Spleen (tissue), 11 donors: ENCODE measurements around the gene KIF26B. TPM values are rescaled to one million over a fixed set of nuclear protein-coding genes. Genes with fewer than 3 reads are reported as not detected.

Source experiments
- DNase-seq: peaks from one replicate; pipeline ENCODE4 v3.0.0-alpha.2; 2020
- H3K27ac ChIP-seq, 8 donors: fragments of 200-600 bp; sonication (generic) in 7 of 8; 1 replicate in 4 of 8; 2 replicates in 4 of 8; pipeline versions ENCODE4 v1.5.0 to v1.8.0; 2016 to 2021; ENCODE audit warnings: inconsistent platforms in 4 of 8, mild to moderate bottlenecking in 4 of 8, moderate library complexity in 1 of 8
- H3K27me3 ChIP-seq, 7 donors: fragments of 200-600 bp; sonication (generic) in 6 of 7; replicated peaks in 1 of 7; 1 replicate in 4 of 7; 2 replicates in 3 of 7; pipeline versions ENCODE4 v1.5.0 to v1.8.0; 2016 to 2021; ENCODE audit warnings: inconsistent platforms in 3 of 7, mild to moderate bottlenecking in 1 of 7
- H3K36me3 ChIP-seq, 6 donors: fragments of 200-600 bp; sonication (generic) in 5 of 6; 1 replicate in 4 of 6; 2 replicates in 2 of 6; pipeline versions ENCODE4 v1.5.0 to v1.8.0; 2016 to 2021; ENCODE audit warnings: inconsistent platforms in 2 of 6
- H3K4me1 ChIP-seq, 6 donors: fragments of 200-600 bp; sonication (generic) in 5 of 6; 1 replicate in 3 of 6; 2 replicates in 3 of 6; pipeline versions ENCODE4 v1.5.0 to v1.8.0; 2016 to 2021; ENCODE audit warnings: inconsistent platforms in 3 of 6
- H3K4me3 ChIP-seq, 8 donors: fragments of 200-600 bp; sonication (generic) in 7 of 8; 1 replicate in 4 of 8; 2 replicates in 4 of 8; pipeline versions ENCODE4 v1.5.0 to v1.8.0; 2016 to 2021; ENCODE audit warnings: inconsistent platforms in 4 of 8, mild to moderate bottlenecking in 4 of 8, moderate library complexity in 2 of 8
- H3K9me3 ChIP-seq, 8 donors: fragments of 200-600 bp; sonication (generic) in 7 of 8; 1 replicate in 4 of 8; 2 replicates in 4 of 8; pipeline versions ENCODE4 v1.5.0 to v1.8.0; 2016 to 2021; ENCODE audit warnings: inconsistent platforms in 4 of 8
- CTCF ChIP-seq, 11 experiments: fragments of 200-600 bp in 7 of 11; fragments of 450-650 bp in 4 of 11; sonication (generic) in 4 of 11; IDR thresholded peaks in 8 of 11; conservative IDR thresholded peaks in 3 of 11; 1 replicate in 7 of 11; 2 replicates in 4 of 11; pipeline versions ENCODE4 v1.4.0 to v1.8.0; 2016 to 2021; ENCODE audit warnings: antibody characterized with exemption in 11 of 11, inconsistent platforms in 4 of 11, mild to moderate bottlenecking in 1 of 11
- POLR2A ChIP-seq, 3 donors: fragments of 450-650 bp; IDR thresholded peaks; one replicate each; pipeline ENCODE4 v1.5.1; 2017; ENCODE audit warnings: antibody characterized with exemption in 3 of 3, mild to moderate bottlenecking in 1 of 3
- POLR2AphosphoS5 ChIP-seq, 3 donors: sonication (generic); formaldehyde crosslinking; IDR thresholded peaks; one replicate each; pipeline ENCODE4 v1.5.1; 2017; ENCODE audit warnings: antibody characterized with exemption in 3 of 3
- WGBS, 5 donors: extraction: QIAGEN DNeasy Blood & Tissue Kit in 3 of 5; methylation state at CpG; one replicate each; pipeline versions ENCODE4 v1.1.5 to v1.1.7; 2013 to 2018; 5-methylcytosine and 5-hydroxymethylcytosine counted together
- intact Hi-C: fragments of 100-400 bp; cut with DNase I; formaldehyde crosslinking; loops from one replicate; pipeline ENCODE4 v1.15.0; 2023; ENCODE audit warnings: low total_unique reads
- polyA plus RNA-seq, 3 donors: library from polyadenylated mRNA; stranded (reverse); fragments of 200-250 nt; gene quantifications; one replicate each; pipeline ENCODE4 v1.2.1, GENCODE V29; 2013
- total RNA-seq, 7 donors: library from RNA; depleted of rRNA in 3 of 7; stranded (reverse); fragments of >200 nt in 3 of 7; fragmentation: NEBNext Ultra II Directional in 4 of 7; extraction: Animal tissue kit (Norgen Biotek cat#: 25700) in 4 of 7; gene quantifications; one replicate each; pipeline versions ENCODE4 v1.1.0 to v1.2.1, GENCODE V29; 2016 to 2021
- donor health status: healthy with polysubstance abuse.
- donor health status: DM: no; HTN: no; CAD: no; lungs with moderate emphysema.
- donor health status: DM: no; HTN: no; CAD: no.
- donor health status: Bipolar disorder and iron deficiency.
- donor health status: healthy.
- donor health status: DM: no; HTN: no; CAD: no.
- donor health status: DM: yes; HTN: yes; CAD: no.

KIF26B gene
- total and polyA plus RNA-seq, 10 donors = 0.07 to 4.5 (median 0.60) TPM; not detected in 1

DNA sequence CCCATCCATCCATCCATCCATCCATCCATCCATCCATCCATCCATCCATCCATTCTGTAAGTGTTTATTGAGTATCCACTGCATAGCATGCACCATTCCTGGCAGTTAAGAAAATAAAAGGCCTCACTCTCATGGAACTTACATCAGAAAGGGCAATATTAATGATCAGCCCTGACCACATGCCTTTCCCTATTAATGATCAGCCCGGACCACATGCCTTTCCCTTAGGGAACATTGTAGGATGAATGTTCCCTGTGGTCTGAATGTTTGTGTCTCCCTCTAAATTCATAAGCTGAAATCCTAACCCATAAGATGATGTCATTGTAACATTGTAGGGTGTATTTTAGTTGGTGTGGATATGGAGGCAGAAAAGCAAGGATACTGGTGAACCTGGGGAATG, 365.8 kb downstream of the KIF26B start:
- Histone ChIP-seq H3K4me1 (no peaks in the 10 kb centered on the region), H3K4me3 (no peak overlapping the region), H3K9me3 (peaks cover 0 to 3% (median 0%) of the 10 kb centered on the region in 8 donors), H3K36me3 (no peaks in the 10 kb centered on the region), H3K27me3 (peaks cover 0 to 14% (median 0%) of the 10 kb centered on the region in 7 donors), H3K27ac (no peak overlapping the region)
- WGBS, 5 donors = 88 to 97% (median 93%) methylated on average over 1 of the region's 1 CpG
- no peak for TF ChIP-seq CTCF (IDR thresholded peaks at IDR 0.05 in 8 of 11, conservative IDR thresholded peaks at IDR 0.05 in 3 of 11)
- TF ChIP-seq POLR2AphosphoS5 (IDR thresholded peaks at IDR 0.05) = no peak
- TF ChIP-seq POLR2A (IDR thresholded peaks at IDR 0.05) = no peak
- DNase-seq = no peak
- intact Hi-C loops = no loop called here

- no peak overlapping the region for H3K4me3 ChIP-seq
- no peak for TF ChIP-seq POLR2A (IDR thresholded peaks at IDR 0.05)
- no peak for TF ChIP-seq POLR2AphosphoS5 (IDR thresholded peaks at IDR 0.05)
- TF ChIP-seq CTCF (IDR thresholded peaks at IDR 0.05 in 8 of 11, conservative IDR thresholded peaks at IDR 0.05 in 3 of 11) = no peak
- H3K9me3 ChIP-seq = peaks cover 0 to 3% (median 0%) of the 10 kb centered on the region in 8 donors
- 93 to 97% (median 95%) methylated on average over 2 of the region's 2 CpGs for WGBS, 5 donors
- H3K27me3 ChIP-seq = peaks cover 0 to 5% (median 0%) of the 10 kb centered on the region in 7 donors
- no peaks in the 10 kb centered on the region for H3K36me3 ChIP-seq
- intact Hi-C loops = no loop called here
- DNase-seq = no peak
- H3K4me1 ChIP-seq = no peaks in the 10 kb centered on the region
- H3K27ac ChIP-seq = no peak overlapping the region
Measured at GRCh38 chr1:245526141-245526540, 371.4 kb downstream of the KIF26B start.

DNA sequence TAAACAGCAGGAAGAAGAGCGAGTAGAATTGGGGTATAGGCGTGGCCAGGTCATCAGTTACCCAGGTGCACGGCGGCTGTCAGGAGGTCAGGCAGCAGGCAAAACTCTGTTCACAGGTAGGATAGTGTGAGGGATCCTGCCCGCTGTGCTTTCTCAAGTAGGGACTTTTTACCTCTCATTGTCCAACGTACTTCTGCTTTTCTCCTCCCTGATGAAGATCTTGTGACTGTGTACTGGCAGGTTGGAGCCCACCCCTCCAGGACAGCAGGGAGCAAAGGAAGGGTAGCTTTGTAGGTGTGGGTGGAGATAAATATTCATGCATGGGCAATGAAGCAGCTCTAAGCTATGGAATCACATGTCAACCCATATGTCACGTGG, 373.5 kb downstream of the KIF26B start:
- no peaks in the 10 kb centered on the region for H3K4me1 ChIP-seq
- peaks cover 0 to 5% (median 0%) of the 10 kb centered on the region in 7 donors for H3K27me3 ChIP-seq
- no peak overlapping the region for H3K27ac ChIP-seq
- H3K4me3 ChIP-seq = no peak overlapping the region
- H3K9me3 ChIP-seq = peaks cover 0 to 3% (median 0%) of the 10 kb centered on the region in 8 donors
- WGBS, 5 donors = 66 to 80% (median 79%) methylated on average over 7 of the region's 7 CpGs
- H3K36me3 ChIP-seq = no peaks in the 10 kb centered on the region
- TF ChIP-seq POLR2AphosphoS5 (IDR thresholded peaks at IDR 0.05) = no peak
- TF ChIP-seq POLR2A (IDR thresholded peaks at IDR 0.05) = no peak
- no peak for TF ChIP-seq CTCF (IDR thresholded peaks at IDR 0.05 in 8 of 11, conservative IDR thresholded peaks at IDR 0.05 in 3 of 11)
- intact Hi-C loops = no loop called here
- no peak for DNase-seq

DNA sequence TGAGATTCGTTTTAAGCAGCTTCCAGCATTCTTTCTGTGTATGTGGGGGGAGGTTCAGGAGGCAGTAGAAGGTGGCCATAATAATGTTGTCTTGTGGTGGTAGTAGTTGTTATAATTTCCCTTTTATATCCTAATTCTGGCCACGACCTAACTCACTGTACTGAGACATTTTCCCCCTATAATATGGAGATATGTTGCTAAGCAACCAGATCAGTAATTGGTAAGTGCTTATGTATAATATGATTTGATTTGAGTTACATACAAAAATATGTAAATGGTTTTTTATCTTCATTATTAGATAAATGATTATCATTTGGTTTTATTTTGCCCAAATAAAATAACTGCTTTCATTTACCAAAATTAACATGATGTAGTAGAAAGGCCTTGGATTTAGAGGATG, 376.2 kb downstream of the KIF26B start:
- H3K4me1 ChIP-seq = no peaks in the 10 kb centered on the region
- intact Hi-C loops = no loop called here
- no peaks in the 10 kb centered on the region for H3K36me3 ChIP-seq
- DNase-seq = no peak
- no peak overlapping the region for H3K4me3 ChIP-seq
- H3K27ac ChIP-seq = no peak overlapping the region
- 61 to 81% (median 70%) methylated on average over 2 of the region's 2 CpGs for WGBS, 5 donors
- TF ChIP-seq CTCF (IDR thresholded peaks at IDR 0.05 in 8 of 11, conservative IDR thresholded peaks at IDR 0.05 in 3 of 11) (no peak), POLR2AphosphoS5 (IDR thresholded peaks at IDR 0.05) (no peak), POLR2A (IDR thresholded peaks at IDR 0.05) (no peak)
- no peaks in the 10 kb centered on the region for H3K9me3 ChIP-seq
- peaks cover 0 to 5% (median 0%) of the 10 kb centered on the region in 7 donors for H3K27me3 ChIP-seq
